Suppressor macrophage treated with lipopolysaccharide for 1 hour (primary cell): ENCODE results near the gene RNF207.

Source experiments
- DNase-seq, 3 donors: peaks; one replicate each; pipeline ENCODE4 v3.0.0-alpha.2; 2020 to 2022

The RNF207 gene, protein sequence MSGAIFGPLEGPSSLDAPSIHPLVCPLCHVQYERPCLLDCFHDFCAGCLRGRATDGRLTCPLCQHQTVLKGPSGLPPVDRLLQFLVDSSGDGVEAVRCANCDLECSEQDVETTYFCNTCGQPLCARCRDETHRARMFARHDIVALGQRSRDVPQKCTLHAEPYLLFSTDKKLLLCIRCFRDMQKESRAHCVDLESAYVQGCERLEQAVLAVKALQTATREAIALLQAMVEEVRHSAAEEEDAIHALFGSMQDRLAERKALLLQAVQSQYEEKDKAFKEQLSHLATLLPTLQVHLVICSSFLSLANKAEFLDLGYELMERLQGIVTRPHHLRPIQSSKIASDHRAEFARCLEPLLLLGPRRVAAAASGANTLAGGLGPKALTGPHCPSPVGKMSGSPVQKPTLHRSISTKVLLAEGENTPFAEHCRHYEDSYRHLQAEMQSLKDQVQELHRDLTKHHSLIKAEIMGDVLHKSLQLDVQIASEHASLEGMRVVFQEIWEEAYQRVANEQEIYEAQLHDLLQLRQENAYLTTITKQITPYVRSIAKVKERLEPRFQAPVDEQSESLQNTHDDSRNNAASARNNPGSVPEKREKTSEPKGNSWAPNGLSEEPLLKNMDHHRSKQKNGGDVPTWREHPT

DNA sequence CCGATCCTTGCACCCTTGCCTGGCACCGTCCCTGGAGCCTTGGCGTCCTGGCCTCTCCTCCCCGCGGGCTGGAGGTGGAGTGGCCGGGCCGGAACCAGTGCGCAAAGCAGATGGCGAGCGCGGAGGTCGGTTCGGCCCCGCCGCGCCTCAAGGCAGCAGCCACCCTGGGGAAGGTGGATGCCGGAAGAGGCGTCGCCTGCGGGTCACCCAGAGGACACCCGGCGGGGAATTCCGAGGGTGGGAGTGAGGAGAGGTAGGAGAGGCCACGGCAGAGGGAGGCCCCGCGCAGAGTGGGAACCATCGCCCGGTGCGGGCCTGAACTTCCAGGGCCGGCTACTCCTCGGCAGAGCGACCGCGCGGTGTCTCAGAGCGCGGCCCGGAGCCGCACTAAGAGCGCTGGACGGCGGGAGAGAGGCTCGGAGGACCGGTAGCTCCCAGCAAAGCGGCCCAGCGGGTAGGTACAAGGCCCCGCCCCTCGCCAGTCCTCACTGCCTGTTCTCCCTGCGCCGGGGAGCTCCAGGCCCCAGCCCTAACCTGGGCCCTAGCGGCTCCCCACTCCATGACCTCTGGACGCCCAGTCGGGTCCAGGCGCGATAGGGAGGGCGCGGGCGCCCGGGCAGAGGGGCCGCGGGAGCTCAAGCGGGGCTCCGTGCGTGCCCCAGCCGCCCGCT is at the start of gene RNF207:
RNF207 (plus strand) TSS at position 271 of the 671 bp plus-strand sequence. CDS start 417 bp downstream, outside the sequence.
- peak; percentile 50 to 74 (median 56) for DNase-seq

DNA sequence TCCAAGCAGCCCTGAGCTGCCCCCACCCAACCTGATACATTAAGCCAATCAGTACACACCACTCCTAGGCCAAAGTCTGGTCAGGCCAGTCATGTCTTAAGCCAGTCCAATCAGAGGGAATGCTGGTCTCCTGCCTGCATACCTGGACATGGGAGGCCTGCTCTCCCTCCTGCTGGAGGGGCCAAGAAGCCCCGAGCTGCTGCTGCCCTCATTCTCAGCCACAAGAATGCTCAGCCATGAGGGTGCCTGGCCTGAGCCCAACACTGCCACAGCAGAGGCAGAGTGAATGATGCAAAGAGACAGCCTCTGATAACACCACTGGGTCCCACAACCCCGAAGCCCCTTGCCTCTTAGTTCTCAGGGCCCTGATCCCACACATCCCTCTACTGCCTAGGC is 48.8 kb upstream of the RNF207 start:
- DNase-seq = no peak

DNA sequence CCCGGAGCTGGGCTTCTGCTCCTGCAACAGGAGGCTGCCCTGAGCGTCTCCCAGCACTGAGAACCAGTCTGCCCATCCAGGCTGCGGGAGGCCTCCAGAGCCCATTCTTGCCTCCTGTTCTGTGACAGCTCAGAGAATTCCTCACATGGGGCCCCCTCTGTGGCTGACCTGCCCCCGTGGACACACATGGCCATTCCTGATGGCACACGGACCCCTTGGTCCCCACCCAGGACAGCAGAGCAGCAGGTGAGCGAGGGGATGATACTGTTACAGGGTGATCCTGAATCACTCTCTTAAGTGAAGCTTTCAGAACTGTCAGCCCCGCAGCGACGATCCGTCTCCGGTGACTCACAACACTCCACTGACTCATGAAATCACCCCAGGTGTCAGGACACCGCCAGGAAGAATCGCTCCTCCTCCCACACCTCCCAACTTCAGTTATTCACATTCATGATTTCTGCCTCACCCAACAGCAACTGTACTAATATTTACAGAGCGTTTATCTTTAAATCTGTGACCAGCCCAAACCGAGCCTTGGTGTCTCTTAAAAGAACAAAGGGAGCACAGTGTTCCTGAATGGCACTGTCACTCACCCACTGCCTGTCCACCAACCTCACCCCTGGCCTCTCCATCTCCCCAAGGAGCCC is 48.3 kb upstream of the RNF207 start:
- DNase-seq = no peak

DNA sequence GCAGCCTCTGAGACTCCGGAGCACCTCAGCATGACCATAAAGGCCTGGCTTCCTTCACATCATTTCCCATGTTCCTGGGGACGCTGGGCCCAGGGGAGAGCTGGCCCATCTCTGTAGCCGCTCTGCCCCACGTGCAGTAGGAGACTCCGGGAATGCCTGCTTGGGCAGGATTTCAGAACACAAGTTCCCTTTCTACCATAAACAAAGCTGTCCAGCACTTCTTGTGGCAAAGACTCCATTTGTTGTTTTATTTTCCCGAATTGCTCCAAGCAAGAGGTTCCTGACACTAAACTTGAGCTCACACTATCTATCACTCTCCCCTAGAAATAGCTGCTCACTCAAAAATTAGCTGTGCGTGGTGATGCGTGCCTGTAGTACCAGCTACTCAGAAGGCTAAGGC is 47.7 kb upstream of the RNF207 start:
- DNase-seq = no peak

DNA sequence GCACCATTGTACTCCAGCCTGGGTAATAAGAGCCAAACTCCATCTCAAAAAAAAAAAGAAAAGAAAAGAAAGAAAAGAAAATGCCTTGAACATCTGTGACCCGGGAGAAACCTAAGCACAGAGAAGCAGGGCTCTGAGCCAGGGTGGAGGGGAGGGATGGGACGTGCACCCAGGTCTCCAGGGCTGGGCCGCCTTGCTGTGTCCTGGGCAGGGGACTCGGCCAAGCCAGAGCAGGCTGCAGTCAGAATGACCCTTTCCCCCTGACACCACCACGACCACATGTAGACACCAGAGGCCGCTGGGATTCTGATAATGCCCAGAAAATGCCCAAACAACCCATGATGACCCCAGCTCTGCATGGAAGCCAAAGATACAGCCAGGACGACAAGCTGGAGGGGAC is 43.6 kb upstream of the RNF207 start:
- DNase-seq = no peak

DNA sequence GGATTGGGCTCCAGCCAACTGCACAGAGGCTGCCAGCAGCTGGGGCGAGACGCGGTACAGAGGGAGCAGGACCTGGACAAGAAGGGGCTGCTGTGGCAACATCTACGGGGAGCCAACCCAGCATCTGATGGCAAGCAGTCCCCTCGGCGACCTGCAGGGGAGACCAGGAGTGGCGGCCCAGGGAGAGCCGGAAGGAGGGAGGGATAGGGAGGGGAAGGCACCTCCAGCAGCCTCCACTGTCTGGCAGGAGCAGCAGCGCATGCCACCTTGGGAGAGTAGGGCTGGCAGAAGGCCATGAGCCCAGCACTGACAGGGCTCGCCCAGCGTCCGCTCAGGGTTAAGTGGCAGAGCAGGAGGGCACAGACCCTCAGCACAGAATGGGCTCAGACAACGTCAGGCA is 43.1 kb upstream of the RNF207 start:
- no peak for DNase-seq

DNA sequence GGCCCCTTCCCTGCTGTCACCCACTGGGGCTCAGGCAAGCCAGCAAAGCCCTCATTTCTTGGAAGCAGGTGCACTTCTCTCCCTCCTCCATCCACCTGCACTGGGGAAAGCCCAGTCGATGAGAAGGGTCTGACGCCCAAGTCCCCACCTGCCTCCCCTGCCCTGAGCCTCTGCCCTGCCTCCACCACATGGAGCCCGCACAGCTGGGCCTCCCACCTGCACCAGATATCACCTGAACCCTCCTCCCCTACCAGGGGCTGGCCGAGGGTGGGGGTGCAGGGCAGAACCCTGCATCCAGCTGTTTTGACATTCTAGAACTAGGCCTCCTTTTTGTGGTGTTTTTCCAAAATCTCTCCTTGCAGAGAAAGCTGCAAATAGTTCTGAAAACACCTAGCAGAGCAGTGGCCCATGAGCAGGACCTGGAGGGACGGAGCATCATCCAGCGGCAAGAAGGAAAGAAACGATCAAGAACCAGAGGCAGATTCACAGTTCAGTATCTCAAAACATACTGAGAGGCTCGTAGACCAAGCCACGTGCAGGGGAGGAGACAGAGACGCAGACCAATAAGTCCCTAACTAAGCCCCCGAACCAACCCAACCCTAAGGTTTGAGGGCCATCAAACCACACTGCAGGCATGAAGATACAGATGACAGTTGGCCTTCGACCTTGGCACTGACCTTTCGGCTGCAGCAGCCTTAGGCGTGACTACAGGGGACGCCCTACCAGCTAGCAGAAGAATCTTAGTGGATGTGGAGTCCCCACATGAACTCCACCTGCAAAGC is 42.5 kb upstream of the RNF207 start:
- DNase-seq = no peak

DNA sequence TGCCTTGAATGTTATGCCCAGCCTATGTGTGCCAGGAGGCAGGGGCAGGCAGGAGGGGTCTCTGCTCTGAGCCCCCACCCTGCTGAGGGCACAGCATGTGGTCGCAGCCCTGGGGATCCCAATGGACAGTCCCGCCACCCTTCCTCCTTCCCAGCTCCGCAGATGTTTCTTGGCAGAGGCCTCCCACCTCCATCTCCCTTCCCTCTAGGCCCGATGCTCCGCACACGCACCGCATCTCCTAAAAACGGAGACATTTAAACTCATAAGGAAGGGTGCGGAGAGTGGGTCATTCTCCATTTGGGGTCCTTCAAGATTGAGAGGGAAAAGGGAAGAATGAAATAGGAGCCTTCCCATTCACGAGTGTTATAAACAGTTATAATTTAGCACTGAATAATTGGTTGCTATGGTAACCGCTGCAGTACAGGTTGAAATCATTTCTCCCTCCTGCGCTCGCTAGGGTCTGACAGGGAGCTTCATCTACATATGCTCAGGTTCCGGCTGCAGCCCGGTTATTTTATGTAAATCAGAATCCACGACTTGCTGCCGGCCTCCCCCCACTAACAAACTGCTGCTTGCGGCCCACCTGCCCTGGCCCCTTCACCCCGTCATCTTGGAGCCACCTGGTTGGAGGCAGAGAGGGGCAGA is 41.8 kb upstream of the RNF207 start:
- DNase-seq = no peak

DNA sequence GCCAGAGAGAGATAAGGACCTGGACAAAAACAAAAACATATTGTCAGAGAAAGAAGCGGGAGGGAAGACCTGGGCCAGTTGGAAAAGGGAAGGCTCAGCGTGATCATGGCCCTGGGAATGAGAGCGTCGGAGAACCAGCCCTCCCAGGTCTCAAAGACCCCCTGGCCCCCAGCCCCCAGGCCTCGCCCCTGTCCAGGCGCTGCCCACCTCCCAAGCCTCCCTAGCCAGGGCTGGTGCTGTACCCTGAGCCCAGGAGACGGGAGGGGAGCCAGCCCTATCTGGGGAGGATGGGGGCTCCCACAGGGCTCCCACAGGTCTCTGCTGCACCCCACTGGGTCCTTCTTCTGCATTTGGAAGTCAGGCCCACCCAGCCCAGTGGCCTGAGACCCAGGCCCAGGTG is 40.9 kb upstream of the RNF207 start:
- DNase-seq = no peak

DNA sequence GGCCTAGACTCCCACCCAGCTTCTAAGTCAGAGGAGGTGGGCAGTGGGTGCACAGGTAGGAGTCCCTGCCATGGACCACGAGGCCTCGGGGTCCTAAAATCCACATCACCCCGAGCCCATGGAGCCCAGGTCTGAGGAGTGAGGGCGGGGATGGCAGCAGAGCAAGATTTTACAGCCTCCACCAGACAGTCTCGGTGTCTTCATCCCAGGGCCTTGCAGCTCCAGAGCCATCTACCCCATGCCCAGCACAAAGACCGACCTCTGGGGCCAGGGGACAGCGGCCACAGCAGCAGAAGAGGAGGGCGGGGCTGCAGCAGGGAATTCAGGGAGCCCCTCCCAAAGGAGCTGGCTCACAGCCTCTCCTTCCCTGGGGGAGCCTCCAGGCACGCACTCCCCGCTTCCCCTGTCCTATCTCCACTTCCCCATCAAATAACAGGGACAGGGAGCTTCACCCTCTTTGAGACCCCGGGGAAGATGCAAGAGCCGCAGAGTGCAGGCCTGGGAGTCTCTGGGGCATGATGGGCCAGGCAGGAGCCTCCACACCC is 40.4 kb upstream of the RNF207 start:
- no peak for DNase-seq

DNA sequence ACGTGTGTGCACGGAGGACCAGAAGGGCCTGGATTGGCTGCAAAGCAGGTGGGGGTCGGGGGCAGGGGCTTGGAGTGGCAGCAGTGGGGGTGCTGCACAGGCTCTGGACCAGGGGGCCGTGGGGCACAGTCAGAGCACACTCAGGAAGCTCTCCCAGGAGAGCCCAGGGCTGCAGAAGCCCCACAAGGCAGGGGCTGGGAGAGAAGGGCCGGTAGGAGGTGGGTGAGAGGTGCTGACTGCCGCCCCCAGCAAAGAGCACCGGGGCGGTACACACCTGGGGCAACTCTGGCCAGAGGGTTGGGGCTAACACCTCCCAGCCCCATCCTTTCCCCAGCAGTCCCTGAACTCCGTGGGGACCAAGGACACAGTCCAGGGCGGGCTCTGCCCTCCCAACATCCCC is 39.7 kb upstream of the RNF207 start:
- DNase-seq = no peak

DNA sequence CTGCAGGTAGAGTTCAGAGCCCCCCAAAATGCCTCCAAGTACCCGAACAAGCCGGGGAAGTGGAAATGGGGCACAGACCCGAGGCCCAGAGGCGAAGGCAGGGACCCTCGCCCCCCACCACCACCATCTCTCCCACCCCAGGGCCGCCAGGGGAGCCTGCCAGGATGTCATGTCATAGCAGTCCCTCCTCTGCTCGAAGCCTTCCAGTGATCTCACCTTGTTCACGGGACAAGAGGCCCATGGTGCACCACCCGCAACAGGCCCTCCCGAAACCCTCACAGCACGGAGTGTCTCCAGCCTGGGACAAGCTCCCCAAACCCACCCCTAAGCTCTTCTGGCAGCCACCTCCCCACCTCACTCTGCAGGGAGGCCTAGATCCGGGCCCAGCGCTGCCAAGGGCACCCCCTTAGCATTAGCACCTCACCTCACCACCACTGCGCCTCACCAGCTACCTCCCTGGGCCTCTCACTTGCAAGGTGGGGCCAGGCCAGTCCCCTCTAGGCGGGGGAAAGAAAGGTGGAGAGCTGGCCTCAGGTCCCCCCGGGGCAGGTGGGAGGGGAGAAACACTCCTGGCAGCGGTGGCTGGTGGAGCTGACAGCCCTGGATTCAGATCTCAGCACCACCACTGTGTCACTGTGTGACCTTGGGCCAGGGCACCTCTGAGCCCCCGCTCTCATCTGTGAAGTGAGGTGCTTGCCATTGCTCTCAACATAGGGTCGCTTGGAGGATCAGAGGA is 39.1 kb upstream of the RNF207 start:
- DNase-seq = no peak

DNA sequence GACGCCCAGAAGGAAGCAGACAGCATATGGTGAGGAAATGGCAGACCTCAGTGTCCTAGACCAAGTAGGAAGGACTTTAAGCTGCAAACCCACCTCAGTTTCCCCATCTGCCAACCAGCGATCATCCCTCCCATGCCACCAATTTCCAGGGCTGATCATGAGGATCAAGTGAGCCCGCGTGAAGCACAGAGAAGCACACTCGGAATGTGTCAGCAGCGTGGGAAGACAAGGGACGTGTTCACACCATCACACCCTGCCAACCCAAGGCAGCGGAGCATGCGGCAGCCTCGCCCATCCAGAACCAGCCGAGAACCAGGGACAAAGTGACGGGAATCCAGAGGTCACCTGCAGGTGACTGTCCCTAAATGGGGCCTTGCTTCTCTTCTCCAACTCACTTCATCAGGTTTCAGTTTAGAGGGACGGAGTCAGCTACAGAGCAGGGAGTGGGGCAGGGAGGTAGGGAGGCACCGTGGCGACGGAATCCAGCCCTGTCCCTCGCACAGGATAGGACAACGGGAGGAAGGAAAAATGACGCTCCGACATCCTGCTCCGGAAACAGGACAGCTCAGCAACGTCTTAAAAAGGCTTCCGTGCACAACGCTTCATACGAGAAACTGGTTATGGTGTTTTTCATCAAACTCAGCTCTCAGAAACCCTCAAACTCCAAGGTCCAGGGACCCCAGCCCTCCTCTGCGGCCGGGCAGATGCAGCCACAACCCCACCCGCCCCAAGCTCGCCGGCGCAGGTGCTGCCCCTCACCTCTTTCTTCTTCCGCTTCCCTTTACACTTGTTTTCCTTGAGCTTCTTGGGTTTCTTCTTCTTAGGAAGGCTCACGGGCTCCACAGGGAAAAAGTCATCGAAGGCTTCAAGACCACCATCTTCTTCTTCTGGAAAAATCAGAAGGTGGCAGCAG is 38.3 kb upstream of the RNF207 start:
- DNase-seq = no peak

DNA sequence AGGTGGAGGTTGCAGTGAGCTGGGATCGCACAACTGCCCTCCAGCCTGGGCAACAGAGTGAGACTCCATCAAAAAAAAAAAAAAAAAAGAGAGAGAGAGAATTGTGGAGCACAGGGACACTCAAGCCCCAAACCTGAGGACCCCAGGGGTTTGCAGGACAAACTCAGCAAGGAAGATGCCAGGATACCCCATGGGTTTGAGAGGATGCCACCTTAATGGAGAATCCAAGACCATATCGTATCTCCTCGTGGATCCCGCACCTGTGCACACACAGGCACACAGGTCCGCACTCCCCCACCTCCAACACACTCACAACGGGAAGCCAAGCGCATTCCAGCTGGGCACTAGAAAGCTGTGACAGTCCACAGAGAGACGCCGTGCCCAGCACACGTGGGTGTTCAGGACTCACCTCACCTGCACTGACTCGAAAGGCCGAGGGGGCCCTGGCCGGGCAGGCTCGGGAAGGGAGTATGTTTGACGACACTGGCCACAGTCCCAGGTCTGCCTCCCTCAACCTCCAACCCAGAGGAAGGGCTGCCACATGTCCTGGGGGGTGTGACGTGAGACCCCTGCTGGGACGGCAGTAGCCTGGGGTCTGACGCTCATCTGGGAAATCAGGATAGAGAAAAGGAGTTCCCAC is 36.9 kb upstream of the RNF207 start:
- DNase-seq = no peak

DNA sequence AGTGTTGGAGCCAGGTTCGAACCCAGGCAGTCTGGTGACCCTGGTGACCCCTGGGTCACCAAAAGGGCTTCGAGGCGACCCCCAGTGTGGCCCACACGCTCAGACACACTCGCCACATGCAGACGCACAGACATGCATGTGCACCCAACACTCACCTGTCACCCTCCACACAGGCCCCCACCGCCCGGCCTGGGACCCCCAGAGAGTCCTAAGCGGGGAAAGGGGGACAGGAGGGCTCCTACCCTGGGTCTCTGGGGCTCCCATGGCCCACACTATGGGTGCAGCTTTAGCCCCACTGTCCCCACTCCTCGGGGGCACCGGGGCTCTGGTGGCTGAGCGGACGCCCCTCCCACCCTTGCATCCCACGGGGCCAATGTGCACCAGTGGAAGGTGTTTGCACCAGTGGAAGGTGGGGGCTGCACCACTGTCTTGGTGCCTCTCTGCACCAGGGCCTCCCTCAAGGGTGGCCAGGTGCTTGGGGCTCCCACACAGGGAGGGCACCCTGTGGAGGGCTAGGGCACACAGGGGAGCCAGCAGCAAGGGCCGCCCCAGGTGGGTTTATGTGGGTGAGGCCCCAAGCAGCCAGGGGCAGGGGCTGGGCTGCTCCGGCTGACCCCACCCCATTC is 35.7 kb upstream of the RNF207 start:
- no peak for DNase-seq

DNA sequence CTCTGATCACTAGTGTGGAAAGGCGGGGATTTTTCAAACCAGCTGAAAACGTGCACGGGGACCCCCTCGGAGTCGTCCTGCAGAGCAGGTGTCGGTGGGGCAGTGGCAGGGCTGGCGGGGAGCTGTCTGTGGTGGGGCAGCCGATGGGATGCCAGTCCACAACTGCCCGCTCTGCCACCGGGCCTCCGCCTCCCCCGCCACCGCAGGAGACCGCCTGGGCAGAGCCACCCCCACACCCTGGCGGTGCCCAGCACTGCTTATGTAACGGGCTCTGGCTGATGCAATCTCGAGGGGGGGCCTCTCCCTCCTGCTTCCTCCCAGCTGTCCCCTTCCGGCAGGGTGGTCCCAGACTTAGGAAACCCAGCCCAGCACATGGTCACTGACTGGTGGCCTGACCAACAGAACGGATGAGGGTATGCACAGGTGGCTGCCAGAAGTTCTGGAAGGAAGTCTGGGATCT is 35.1 kb upstream of the RNF207 start:
- DNase-seq = peak; percentile 48 to 60 (median 48)

DNA sequence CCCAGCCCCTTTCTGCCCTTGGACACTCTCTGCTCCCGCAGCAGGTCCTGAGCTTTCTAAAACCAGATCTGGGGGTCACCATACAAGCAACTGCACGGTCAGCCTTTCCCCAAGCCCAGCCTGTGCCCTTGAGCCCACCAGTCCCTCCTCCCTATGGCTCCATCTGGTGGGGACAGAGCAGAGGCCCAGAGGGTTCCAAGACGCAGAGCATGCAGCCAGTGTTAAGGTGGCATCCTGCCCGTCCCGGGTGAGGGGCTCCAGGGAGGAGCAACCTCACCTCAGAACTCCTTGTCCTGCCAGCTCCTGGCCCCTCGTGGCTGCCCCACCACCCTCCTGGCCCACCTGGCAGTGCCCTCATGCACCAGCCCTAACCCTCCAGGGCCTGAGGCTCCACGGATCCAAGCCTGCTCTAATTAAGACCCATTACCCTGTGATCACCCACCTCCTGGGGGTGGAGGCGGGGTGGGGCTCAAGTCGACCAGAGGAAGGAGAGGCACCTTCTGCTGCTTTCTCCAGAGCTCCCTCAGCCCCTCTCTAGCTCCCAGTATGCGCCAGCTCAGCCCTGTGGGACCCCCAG is 34.3 kb upstream of the RNF207 start:
- DNase-seq = peak in 2 of 3 donors; percentile 28 to 38

DNA sequence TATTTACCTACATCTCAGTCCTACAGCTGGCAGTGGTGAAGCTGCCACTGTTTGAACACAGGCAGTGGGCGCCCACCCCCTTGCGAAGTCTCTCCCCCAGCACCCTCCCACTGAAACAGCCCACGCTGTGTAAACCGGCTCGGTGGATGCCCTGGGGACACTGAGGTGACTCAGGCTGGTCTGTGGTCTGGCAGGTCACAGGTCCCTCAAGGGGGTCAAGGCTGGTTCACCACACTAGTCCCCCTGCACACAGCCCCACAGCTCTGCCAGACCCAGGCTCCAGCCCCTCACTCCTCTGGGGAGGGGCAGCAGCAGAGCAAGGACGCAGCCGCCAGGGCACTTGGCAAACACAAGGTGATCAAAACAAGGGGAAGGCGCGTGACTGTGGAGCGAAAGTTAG is 33.4 kb upstream of the RNF207 start:
- DNase-seq = no peak
